ENCODE measurements around the gene LSM2.
A peak's percentile ranks its signal among the peaks of the same experiment; 100 is the strongest.

Gene LSM2

DNA sequence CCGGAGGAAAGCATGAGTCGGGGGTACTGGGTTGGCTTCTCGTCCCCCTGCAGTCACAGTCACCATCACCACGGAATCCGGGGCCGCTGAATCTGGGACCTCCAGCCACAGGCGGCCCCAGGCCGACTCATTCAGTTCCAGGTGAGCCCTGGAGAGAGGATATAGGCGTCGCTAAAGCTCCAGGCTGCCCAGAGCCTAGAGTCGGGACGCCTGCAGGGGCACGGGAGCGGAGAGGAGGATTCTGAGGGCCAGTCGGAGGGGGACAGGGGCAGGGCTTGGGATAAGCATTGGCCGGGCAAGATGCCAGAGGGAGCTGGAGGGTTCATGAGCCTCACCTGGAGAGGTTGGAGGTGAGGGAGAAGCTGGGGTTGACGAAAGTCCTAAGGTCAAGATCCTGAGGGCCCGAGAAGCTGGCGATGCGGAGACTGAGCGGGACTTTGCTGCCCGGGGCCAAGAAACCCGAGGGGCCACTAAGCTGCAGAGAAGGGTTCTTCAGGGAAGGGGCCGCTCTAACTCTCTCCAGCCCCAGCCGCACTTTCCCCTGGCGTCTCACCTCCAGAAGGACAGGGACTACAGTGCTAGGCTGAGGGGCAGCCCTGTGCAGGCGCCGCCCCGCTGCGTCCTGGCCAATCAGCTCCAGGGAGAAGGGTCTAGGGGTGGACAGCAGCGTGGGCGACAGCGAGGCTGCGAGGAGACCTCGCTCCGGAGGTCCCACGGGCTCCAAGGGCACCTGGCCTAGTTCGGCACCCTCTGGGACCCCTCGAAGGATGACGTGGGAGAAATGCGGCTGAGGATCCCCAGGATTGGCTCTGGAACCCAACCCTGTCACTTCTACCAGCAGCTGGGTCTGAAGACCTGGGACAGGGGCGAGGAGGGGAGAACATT, 40.6 kb downstream of the LSM2 start:
- Mint-ChIP-seq H3K4me1 (ENCODE audit: low read depth) (peaks cover 21% of the 10 kb centered on the region), H3K9me3 (no peaks in the 10 kb centered on the region), H3K4me3 (no peak overlapping the region), H3K27ac (no peak overlapping the region), H3K27me3 (ENCODE audit: low read depth) (no peaks in the 10 kb centered on the region), H3K36me3 (ENCODE audit: low read depth) (peaks cover 12% of the 10 kb centered on the region)

DNA sequence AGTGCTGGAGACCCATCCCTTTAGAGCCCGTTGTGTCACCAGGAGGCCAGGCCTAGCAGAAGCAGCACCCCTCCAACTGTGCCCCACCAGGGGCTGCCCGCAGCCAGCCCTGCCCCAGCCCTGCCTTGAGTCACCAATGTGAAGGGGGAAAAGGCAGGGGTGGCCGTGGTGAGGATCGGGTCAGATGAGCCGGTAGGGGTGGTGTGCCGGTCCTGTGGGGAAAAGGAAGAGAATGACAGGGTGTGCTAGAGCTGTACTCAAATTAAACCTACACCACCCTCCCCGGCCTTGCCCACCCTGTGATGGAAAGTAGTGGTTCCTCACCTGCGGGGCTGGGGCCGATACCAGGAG, 41.2 kb downstream of the LSM2 start:
- Mint-ChIP-seq H3K9me3 (no peaks in the 10 kb centered on the region), H3K27ac (no peak overlapping the region), H3K27me3 (ENCODE audit: low read depth) (no peaks in the 10 kb centered on the region), H3K4me1 (ENCODE audit: low read depth) (peaks cover 22% of the 10 kb centered on the region), H3K4me3 (no peak overlapping the region), H3K36me3 (ENCODE audit: low read depth) (peaks cover 12% of the 10 kb centered on the region)

DNA sequence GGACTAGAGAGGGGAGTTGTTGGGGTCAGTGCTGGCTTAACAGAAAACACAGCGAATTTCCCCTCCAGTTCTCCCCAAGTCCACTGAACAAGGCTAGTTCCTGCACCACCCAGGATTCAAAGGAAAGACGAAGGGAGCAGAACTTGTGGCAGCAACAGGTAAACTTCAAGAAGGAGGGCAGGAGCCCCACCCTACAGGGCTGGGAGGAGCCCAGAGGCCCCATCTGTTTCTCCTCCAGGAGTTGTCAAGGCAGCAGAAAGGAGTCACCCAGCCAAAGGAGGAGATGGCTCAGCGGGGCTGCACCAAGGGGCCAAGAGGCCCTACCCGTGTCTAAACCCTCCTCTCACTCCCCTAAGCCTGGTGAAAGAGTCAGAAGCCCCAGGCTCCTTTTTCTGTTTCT, 42.6 kb downstream of the LSM2 start:
- H3K4me3 Mint-ChIP-seq, result no peak overlapping the region
- H3K27me3 Mint-ChIP-seq (ENCODE audit: low read depth), result no peaks in the 10 kb centered on the region
- no peaks in the 10 kb centered on the region for H3K9me3 Mint-ChIP-seq
- H3K4me1 Mint-ChIP-seq (ENCODE audit: low read depth), result peaks cover 20% of the 10 kb centered on the region
- H3K36me3 Mint-ChIP-seq (ENCODE audit: low read depth), result peaks cover 16% of the 10 kb centered on the region
- peak overlapping the region; percentile 14 for H3K27ac Mint-ChIP-seq

GRCh38 chr6:31763619-31763940, 43.2 kb downstream of the LSM2 start:
- no peaks in the 10 kb centered on the region for H3K9me3 Mint-ChIP-seq
- peak overlapping the region; percentile 73 for H3K27ac Mint-ChIP-seq
- no peak overlapping the region for H3K4me3 Mint-ChIP-seq
- peaks cover 21% of the 10 kb centered on the region for H3K4me1 Mint-ChIP-seq (ENCODE audit: low read depth)
- peaks cover 18% of the 10 kb centered on the region for H3K36me3 Mint-ChIP-seq (ENCODE audit: low read depth)
- no peaks in the 10 kb centered on the region for H3K27me3 Mint-ChIP-seq (ENCODE audit: low read depth)

- Mint-ChIP-seq H3K36me3 (ENCODE audit: low read depth) (peaks cover 19% of the 10 kb centered on the region), H3K27ac (peak overlapping the region; percentile 73), H3K4me3 (no peak overlapping the region), H3K27me3 (ENCODE audit: low read depth) (no peaks in the 10 kb centered on the region), H3K9me3 (no peaks in the 10 kb centered on the region), H3K4me1 (ENCODE audit: low read depth) (peaks cover 21% of the 10 kb centered on the region)
Measured at GRCh38 chr6:31762878-31763618, 43.7 kb downstream of the LSM2 start.

GRCh38 chr6:31762356-31762755, 44.4 kb downstream of the LSM2 start, which contains the start of gene SAPCD1:
Gene SAPCD1, plus strand, starts transcription at chr6:31762656. Its CDS starts 399 bp downstream, at chr6:31763055.
- peaks cover 21% of the 10 kb centered on the region for H3K4me1 Mint-ChIP-seq (ENCODE audit: low read depth)
- no peak within 1 kb of the TSS for H3K4me3 Mint-ChIP-seq
- H3K27ac Mint-ChIP-seq, result peak within 1 kb of the TSS; percentile 73
- H3K9me3 Mint-ChIP-seq, result no peaks in the 10 kb centered on the region
- H3K27me3 Mint-ChIP-seq (ENCODE audit: low read depth), result no peaks in the 10 kb centered on the region
- peaks cover 19% of the 10 kb centered on the region for H3K36me3 Mint-ChIP-seq (ENCODE audit: low read depth)

- Mint-ChIP-seq H3K27me3 (ENCODE audit: low read depth) (no peaks in the 10 kb centered on the region), H3K9me3 (no peaks in the 10 kb centered on the region), H3K27ac (no peak overlapping the region), H3K4me1 (ENCODE audit: low read depth) (peaks cover 21% of the 10 kb centered on the region), H3K36me3 (ENCODE audit: low read depth) (peaks cover 19% of the 10 kb centered on the region), H3K4me3 (no peak overlapping the region)
Measured at GRCh38 chr6:31761343-31761742, 45.4 kb downstream of the LSM2 start.

DNA sequence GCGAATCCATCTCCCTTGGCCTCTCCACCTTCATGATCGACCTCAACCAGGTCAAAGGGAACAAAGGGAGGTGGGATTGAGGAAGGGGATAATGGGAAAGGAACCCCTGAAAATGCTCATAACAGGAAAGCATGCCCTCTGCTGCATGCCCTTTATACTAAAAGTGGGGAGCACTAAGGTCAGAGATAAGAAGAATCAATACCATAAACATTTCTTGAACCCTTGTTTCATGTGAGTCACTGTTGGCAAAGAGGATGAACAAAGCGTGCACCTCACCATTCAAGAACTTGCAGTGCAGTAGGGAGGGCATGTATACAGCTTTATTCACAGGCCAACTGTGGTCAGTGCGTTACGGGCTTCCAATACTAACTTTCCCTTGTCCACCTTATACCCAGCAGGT, 46.0 kb downstream of the LSM2 start:
- no peak overlapping the region for H3K27ac Mint-ChIP-seq
- H3K27me3 Mint-ChIP-seq (ENCODE audit: low read depth), result no peaks in the 10 kb centered on the region
- no peaks in the 10 kb centered on the region for H3K9me3 Mint-ChIP-seq
- peaks cover 21% of the 10 kb centered on the region for H3K4me1 Mint-ChIP-seq (ENCODE audit: low read depth)
- H3K4me3 Mint-ChIP-seq, result no peak overlapping the region
- H3K36me3 Mint-ChIP-seq (ENCODE audit: low read depth), result peaks cover 19% of the 10 kb centered on the region

GRCh38 chr6:31758281-31758680, 48.5 kb downstream of the LSM2 start:
- H3K36me3 Mint-ChIP-seq (ENCODE audit: low read depth), result peaks cover 16% of the 10 kb centered on the region

DNA sequence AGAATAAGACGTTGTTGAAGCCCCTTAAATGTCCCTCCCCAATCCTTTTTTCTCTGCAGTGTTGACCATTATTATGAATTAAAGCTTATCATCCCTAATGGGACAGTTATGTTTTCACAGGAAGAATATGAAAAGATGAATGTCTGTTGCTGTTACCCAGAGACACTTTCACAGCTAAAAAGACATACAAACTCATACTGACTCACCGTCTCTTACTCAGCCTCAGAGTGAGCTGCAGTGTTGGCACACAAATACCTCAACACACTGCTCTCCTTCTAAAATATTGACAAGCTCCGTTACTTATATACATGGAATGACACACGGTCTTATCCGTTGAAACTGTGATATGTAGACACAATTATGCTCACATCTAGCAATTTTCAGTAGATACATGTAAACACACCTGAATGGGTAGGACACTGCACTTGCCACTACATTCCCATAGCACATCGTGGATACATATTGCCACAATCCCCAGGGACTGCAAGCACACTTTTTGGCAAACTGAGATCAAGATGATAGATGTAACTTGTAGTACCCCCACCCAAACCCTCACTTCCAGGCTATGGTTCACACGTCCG, 53.9 kb downstream of the LSM2 start:
- no peaks in the 10 kb centered on the region for H3K9me3 Mint-ChIP-seq
- no peaks in the 10 kb centered on the region for H3K27me3 Mint-ChIP-seq (ENCODE audit: low read depth)
- peaks cover 2% of the 10 kb centered on the region for H3K4me1 Mint-ChIP-seq (ENCODE audit: low read depth)
- no peak overlapping the region for H3K4me3 Mint-ChIP-seq
- peaks cover 8% of the 10 kb centered on the region for H3K36me3 Mint-ChIP-seq (ENCODE audit: low read depth)
- no peak overlapping the region for H3K27ac Mint-ChIP-seq

More at GRCh38 chr6:31758281-31758680, 48.5 kb downstream of the LSM2 start:
- Mint-ChIP-seq H3K4me3 (no peak overlapping the region), H3K27ac (no peak overlapping the region), H3K4me1 (ENCODE audit: low read depth) (peaks cover 9% of the 10 kb centered on the region), H3K9me3 (no peaks in the 10 kb centered on the region), H3K27me3 (ENCODE audit: low read depth) (no peaks in the 10 kb centered on the region)

DNA sequence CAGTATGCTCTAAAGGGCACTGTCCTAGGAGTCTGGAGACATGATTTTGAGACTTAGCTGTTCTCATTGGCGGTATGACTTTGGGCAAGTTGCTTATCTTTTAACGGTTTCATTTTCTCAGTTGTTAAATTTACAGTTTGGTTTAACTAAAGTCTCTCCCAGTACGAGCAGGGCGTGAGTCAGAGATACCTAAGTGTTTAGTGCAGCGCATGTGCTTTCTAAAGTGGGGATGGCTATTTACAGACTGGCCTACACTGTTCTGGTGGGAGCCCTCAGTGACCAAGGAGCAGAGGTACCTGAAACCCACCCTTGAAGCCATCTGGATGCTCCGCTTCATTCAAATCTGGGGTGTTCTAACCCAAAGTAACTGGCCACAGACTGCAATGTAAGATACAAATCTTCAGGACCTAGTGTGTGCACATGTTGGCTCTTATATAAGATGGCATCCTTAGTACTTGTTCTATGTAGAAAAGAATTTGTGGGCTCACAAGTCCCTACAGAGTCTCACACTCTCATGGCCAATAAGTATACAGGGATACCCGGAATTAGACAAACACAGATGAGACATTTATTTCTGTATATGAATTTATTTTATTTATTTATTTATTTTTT, 56.2 kb downstream of the LSM2 start:
- no peak overlapping the region for H3K27ac Mint-ChIP-seq
- peaks cover 11% of the 10 kb centered on the region for H3K36me3 Mint-ChIP-seq (ENCODE audit: low read depth)
- peaks cover 2% of the 10 kb centered on the region for H3K4me1 Mint-ChIP-seq (ENCODE audit: low read depth)
- no peaks in the 10 kb centered on the region for H3K27me3 Mint-ChIP-seq (ENCODE audit: low read depth)
- no peak overlapping the region for H3K4me3 Mint-ChIP-seq
- H3K9me3 Mint-ChIP-seq, result no peaks in the 10 kb centered on the region

DNA sequence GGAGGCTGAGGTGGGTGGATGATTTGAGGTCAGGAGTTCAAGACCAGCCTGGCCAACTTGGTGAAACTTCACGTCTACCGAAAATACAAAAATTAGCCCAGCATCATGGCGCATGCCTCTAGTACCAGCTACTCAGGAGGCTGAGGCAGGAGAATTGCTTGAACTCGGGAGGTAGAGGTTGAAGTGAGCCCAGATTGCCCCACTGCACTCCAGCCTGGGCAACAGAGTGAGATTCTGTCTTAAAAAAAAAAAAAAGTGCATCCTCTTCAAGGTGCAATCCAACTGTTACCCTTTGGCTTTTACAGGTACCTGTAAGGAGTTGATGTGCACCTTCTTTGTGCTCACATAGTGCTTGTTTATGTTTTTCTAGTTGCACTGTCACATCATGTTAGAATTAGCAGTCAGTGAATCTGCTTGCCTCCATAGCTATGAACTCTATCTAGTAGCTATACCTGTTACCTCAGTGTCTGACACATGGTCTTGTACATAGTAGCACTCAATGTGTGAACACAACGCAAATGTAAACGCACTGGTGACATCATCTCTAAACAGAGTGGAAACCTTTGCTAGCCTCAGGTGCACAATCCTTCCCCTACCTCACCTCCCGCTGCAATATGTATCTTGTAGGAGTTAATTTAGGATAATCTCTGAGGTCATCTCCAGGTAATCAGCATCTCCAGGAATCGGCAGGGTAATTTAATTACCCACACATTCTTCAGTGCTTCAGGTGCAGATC, 57.3 kb downstream of the LSM2 start:
- no peaks in the 10 kb centered on the region for H3K9me3 Mint-ChIP-seq
- no peak overlapping the region for H3K4me3 Mint-ChIP-seq
- no peaks in the 10 kb centered on the region for H3K27me3 Mint-ChIP-seq (ENCODE audit: low read depth)
- H3K36me3 Mint-ChIP-seq (ENCODE audit: low read depth), result peaks cover 16% of the 10 kb centered on the region
- peaks cover 5% of the 10 kb centered on the region for H3K4me1 Mint-ChIP-seq (ENCODE audit: low read depth)
- no peak overlapping the region for H3K27ac Mint-ChIP-seq
